ENCODE measurements around the gene TRAF3.
"Not testable (repeated sequence)": the region's sequence is repeated elsewhere in the genome, so short reads cannot be mapped to it uniquely, and the experiment has no call there.

TRAF3 gene

GRCh38 chr14:102866982-102867761 is 89.9 kb downstream of the TRAF3 start:
- DNase-seq (ENCODE audit: low read depth) = no peak

- DNase-seq (ENCODE audit: low read depth) = no peak
Measured at GRCh38 chr14:102867826-102868580, 90.8 kb downstream of the TRAF3 start.

GRCh38 chr14:102868956-102869547 is 91.8 kb downstream of the TRAF3 start:
- DNase-seq (ENCODE audit: low read depth) = no peak

GRCh38 chr14:102870246-102870645 is 93.0 kb downstream of the TRAF3 start:
- no peak for DNase-seq (ENCODE audit: low read depth)

- DNase-seq (ENCODE audit: low read depth) = no peak
Measured at GRCh38 chr14:102870994-102871831, 94.0 kb downstream of the TRAF3 start.

GRCh38 chr14:102872020-102872419 is 94.8 kb downstream of the TRAF3 start:
- no peak for DNase-seq (ENCODE audit: low read depth)

GRCh38 chr14:102873131-102873530 is 95.9 kb downstream of the TRAF3 start:
- DNase-seq (ENCODE audit: low read depth) = no peak

GRCh38 chr14:102873546-102874061 is 96.4 kb downstream of the TRAF3 start:
- DNase-seq (ENCODE audit: low read depth) = no peak

- no peak for DNase-seq (ENCODE audit: low read depth)
Measured at GRCh38 chr14:102875652-102876051, 98.4 kb downstream of the TRAF3 start.

GRCh38 chr14:102877511-102877910 is 100.3 kb downstream of the TRAF3 start:
- not testable (repeated sequence) for DNase-seq (ENCODE audit: low read depth)

- DNase-seq (ENCODE audit: low read depth) = no peak
Measured at GRCh38 chr14:102878174-102878969, 101.1 kb downstream of the TRAF3 start.

- DNase-seq (ENCODE audit: low read depth) = no peak
Measured at GRCh38 chr14:102878970-102879460, 101.8 kb downstream of the TRAF3 start.

GRCh38 chr14:102882226-102882906 is 105.1 kb downstream of the TRAF3 start:
- DNase-seq (ENCODE audit: low read depth) = no peak

- no peak for DNase-seq (ENCODE audit: low read depth)
Measured at GRCh38 chr14:102883089-102883541, 105.9 kb downstream of the TRAF3 start.

GRCh38 chr14:102883554-102883953 is 106.3 kb downstream of the TRAF3 start:
- DNase-seq (ENCODE audit: low read depth) = no peak

GRCh38 chr14:102885737-102886447 is 108.6 kb downstream of the TRAF3 start:
- DNase-seq (ENCODE audit: low read depth) = no peak

GRCh38 chr14:102888748-102889147 is 111.5 kb downstream of the TRAF3 start:
- no peak for DNase-seq (ENCODE audit: low read depth)

GRCh38 chr14:102889615-102890014 is 112.4 kb downstream of the TRAF3 start:
- DNase-seq (ENCODE audit: low read depth) = no peak

GRCh38 chr14:102891111-102891510 is 113.9 kb downstream of the TRAF3 start:
- DNase-seq (ENCODE audit: low read depth) = no peak

Data from stimulated activated CD8-positive, alpha-beta memory T cell treated with anti-CD3 and anti-CD28 coated beads, Interleukin-15, amount 100 ng/mL, for 24 hours (primary cell).